NCI-H345 (cell line): ENCODE results near the gene MTM1.

Source experiments
- DNase-seq: peaks from one replicate; lab custom pipeline; 2025; lab: John Stamatoyannopoulos, UW

The MTM1 gene

GRCh38 chrX:150663073-150663472, 94.7 kb downstream of the MTM1 start:
- DNase-seq = peak; percentile 45

GRCh38 chrX:150664290-150664689, 95.9 kb downstream of the MTM1 start:
- peak; percentile 90 for DNase-seq

GRCh38 chrX:150676221-150676620, 107.8 kb downstream of the MTM1 start:
- DNase-seq = no peak

- DNase-seq = no peak
Observed at GRCh38 chrX:150680974-150681373, 112.6 kb downstream of the MTM1 start.

- no peak for DNase-seq
Observed at GRCh38 chrX:150683112-150683511, 114.7 kb downstream of the MTM1 start.

- DNase-seq = peak; percentile 8
Observed at GRCh38 chrX:150683536-150684146, 115.2 kb downstream of the MTM1 start.

- no peak for DNase-seq
Observed at GRCh38 chrX:150688911-150689451, 120.6 kb downstream of the MTM1 start.

- no peak for DNase-seq
Observed at GRCh38 chrX:150690126-150690525, 121.7 kb downstream of the MTM1 start.

GRCh38 chrX:150692296-150692695, 123.9 kb downstream of the MTM1 start:
- DNase-seq = no peak

GRCh38 chrX:150692831-150693724, 124.7 kb downstream of the MTM1 start, which contains the start of gene MTMR1:
Gene MTMR1 (plus strand): TSS chrX:150693396. CDS start chrX:150693531, 135 bp downstream.
- DNase-seq = peak; percentile 54

- DNase-seq = peak; percentile 75
Observed at GRCh38 chrX:150693725-150694574, 125.5 kb downstream of the MTM1 start.

GRCh38 chrX:150694738-150695410, 126.5 kb downstream of the MTM1 start:
- no peak for DNase-seq

GRCh38 chrX:150696331-150696730, 127.9 kb downstream of the MTM1 start:
- no peak for DNase-seq

GRCh38 chrX:150696866-150697265, 128.4 kb downstream of the MTM1 start:
- DNase-seq = no peak

- DNase-seq = no peak
Observed at GRCh38 chrX:150697641-150698040, 129.2 kb downstream of the MTM1 start.

- DNase-seq = no peak
Observed at GRCh38 chrX:150698981-150699380, 130.6 kb downstream of the MTM1 start.

- no peak for DNase-seq
Observed at GRCh38 chrX:150700107-150700506, 131.7 kb downstream of the MTM1 start.

GRCh38 chrX:150701377-150701776, 133.0 kb downstream of the MTM1 start:
- no peak for DNase-seq

GRCh38 chrX:150702966-150703694, 134.7 kb downstream of the MTM1 start:
- DNase-seq = no peak

- DNase-seq = no peak
Observed at GRCh38 chrX:150703695-150703974, 135.2 kb downstream of the MTM1 start.

- DNase-seq = no peak
Observed at GRCh38 chrX:150704030-150704613, 135.7 kb downstream of the MTM1 start.
